HEK293 (cell line): ENCODE data around the gene TICRR.

Experiments
- CTCF ChIA-PET: fragments of 350-600 bp; formaldehyde crosslinking; extraction: SDS; loops from one replicate; lab custom pipeline; 2021; ENCODE audit warnings: antibody characterized with exemption; lab: Yijun Ruan, JAX
- POLR2A ChIA-PET: fragments of 300-600 bp; formaldehyde crosslinking; extraction: SDS; loops from one replicate; lab custom pipeline; 2020; ENCODE audit warnings: antibody characterized with exemption, inconsistent platforms; lab: Yijun Ruan, JAX
- H3K27ac ChIP-seq: fragments of 200-500 bp; sonication (Bioruptor generic); 2 replicates; pipeline ENCODE4 v1.5.1; 2014; ENCODE audit warnings: low read depth, low read length, control low read depth, inconsistent platforms; ENCODE audit errors: extremely low read depth
- H3K36me3 ChIP-seq, 2 experiments: fragments of 200-500 bp in 1 of 2; sonication (Bioruptor generic) in 1 of 2; 1 replicate in 1 of 2; 2 replicates in 1 of 2; pipeline ENCODE4 v1.5.1; 2014 to 2017; ENCODE audit warnings: inconsistent platforms in 2 of 2, low read length in 2 of 2; ENCODE audit not compliant: control insufficient read depth in 2 of 2, insufficient read depth in 1 of 2
- H3K4me1 ChIP-seq: fragments of 200-500 bp; sonication (Bioruptor generic); 2 replicates; pipeline ENCODE4 v1.5.1; 2014; ENCODE audit warnings: mild to moderate bottlenecking, low read length, inconsistent platforms; ENCODE audit not compliant: control insufficient read depth, insufficient read depth
- H3K4me3 ChIP-seq: 2 replicates; pipeline ENCODE4 v1.5.1; 2011; ENCODE audit warnings: low read depth, mild to moderate bottlenecking, control low read depth, low read length, moderate library complexity
- H3K9me3 ChIP-seq: fragments of 200-500 bp; sonication (Bioruptor generic); 2 replicates; pipeline ENCODE4 v1.5.1; 2014; ENCODE audit warnings: low read depth, low read length, inconsistent platforms; ENCODE audit not compliant: control insufficient read depth, insufficient read depth
- MZF1 ChIP-seq: fragments of 450-650 bp; formaldehyde crosslinking; IDR thresholded peaks from 2 replicates; pipeline ENCODE4 v1.5.1; 2017; ENCODE audit warnings: missing biosample characterization, missing genetic modification characterization, borderline replicate concordance
- SCRT1 ChIP-seq: fragments of 450-650 bp; formaldehyde crosslinking; IDR thresholded peaks from 2 replicates; pipeline ENCODE4 v1.5.1; 2016; ENCODE audit warnings: missing biosample characterization, missing genetic modification characterization, borderline replicate concordance
- SP7 ChIP-seq: fragments of 450-650 bp; formaldehyde crosslinking; IDR thresholded peaks from 2 replicates; pipeline ENCODE4 v1.5.1; 2016; ENCODE audit warnings: missing biosample characterization, missing genetic modification characterization
- ZBTB1 ChIP-seq: fragments of 450-650 bp; formaldehyde crosslinking; IDR thresholded peaks from 2 replicates; pipeline ENCODE4 v1.5.1; 2016; ENCODE audit warnings: missing biosample characterization, missing genetic modification characterization
- ZBTB17 ChIP-seq: fragments of 450-650 bp; formaldehyde crosslinking; IDR thresholded peaks from 2 replicates; pipeline ENCODE4 v1.5.1; 2016; ENCODE audit warnings: missing biosample characterization, missing genetic modification characterization
- ZFP41 ChIP-seq: fragments of 450-650 bp; formaldehyde crosslinking; IDR thresholded peaks from 2 replicates; pipeline ENCODE4 v1.5.1; 2016; ENCODE audit warnings: missing biosample characterization, missing genetic modification characterization, borderline replicate concordance
- ZNF274 ChIP-seq, 2 experiments: fragments of 200-500 bp in 1 of 2; fragments of 450-650 bp in 1 of 2; sonication (Bioruptor generic) in 1 of 2; formaldehyde crosslinking in 1 of 2; IDR thresholded peaks; 2 replicates each; pipeline versions ENCODE4 v1.5.1 to v1.6.1; 2014 to 2016; ENCODE audit warnings: borderline replicate concordance in 1 of 2, inconsistent platforms in 1 of 2, low read length in 1 of 2, missing biosample characterization in 1 of 2, missing genetic modification characterization in 1 of 2
- ZNF510 ChIP-seq: fragments of 450-650 bp; formaldehyde crosslinking; IDR thresholded peaks from 2 replicates; pipeline ENCODE4 v1.5.1; 2018; ENCODE audit warnings: mild to moderate bottlenecking, missing genetic modification characterization, missing biosample characterization; ENCODE audit not compliant: insufficient replicate concordance
- ZNF558 ChIP-seq: fragments of 450-650 bp; formaldehyde crosslinking; IDR thresholded peaks from 2 replicates; pipeline ENCODE4 v1.5.1; 2016; ENCODE audit warnings: missing biosample characterization, missing genetic modification characterization
- ZNF561 ChIP-seq: fragments of 450-650 bp; IDR thresholded peaks from 2 replicates; pipeline ENCODE4 v1.5.1; 2018; ENCODE audit warnings: missing biosample characterization, missing genetic modification characterization, borderline replicate concordance
- ZNF621 ChIP-seq: fragments of 450-650 bp; formaldehyde crosslinking; IDR thresholded peaks from 2 replicates; pipeline ENCODE4 v1.5.1; 2017; ENCODE audit warnings: missing biosample characterization, missing genetic modification characterization
- ZNF76 ChIP-seq: fragments of 450-650 bp; formaldehyde crosslinking; IDR thresholded peaks from 2 replicates; pipeline ENCODE4; 2016; ENCODE audit warnings: low read depth, missing biosample characterization, missing genetic modification characterization, borderline replicate concordance
- TF ChIP-seq, protein P1 (sequence below): fragments of 450-650 bp; formaldehyde crosslinking; IDR thresholded peaks from 2 replicates; pipeline ENCODE4 v1.5.1; 2016; ENCODE audit warnings: missing biosample characterization, missing genetic modification characterization
- TF ChIP-seq, protein P2 (sequence below): fragments of 450-650 bp; IDR thresholded peaks from 2 replicates; pipeline ENCODE4 v1.5.1; 2018; ENCODE audit warnings: missing biosample characterization, missing genetic modification characterization
- TF ChIP-seq, protein P3 (sequence below): fragments of 450-650 bp; IDR thresholded peaks from 2 replicates; pipeline ENCODE4 v1.5.1; 2018; ENCODE audit warnings: missing biosample characterization, mild to moderate bottlenecking, missing genetic modification characterization
- TF ChIP-seq, protein P4 (sequence below): fragments of 450-650 bp; formaldehyde crosslinking; IDR thresholded peaks from 2 replicates; pipeline ENCODE4 v1.5.1; 2016; ENCODE audit warnings: missing biosample characterization, missing genetic modification characterization
- TF ChIP-seq, protein P5 (sequence below): fragments of 450-650 bp; formaldehyde crosslinking; IDR thresholded peaks from 2 replicates; pipeline ENCODE4 v1.5.1; 2016; ENCODE audit warnings: missing biosample characterization, missing genetic modification characterization
- TF ChIP-seq, protein P6 (sequence below): fragments of 450-650 bp; formaldehyde crosslinking; IDR thresholded peaks from 2 replicates; pipeline ENCODE4 v1.5.1; 2016; ENCODE audit warnings: missing biosample characterization, missing genetic modification characterization
- TF ChIP-seq, protein P7 (sequence below): fragments of 450-650 bp; formaldehyde crosslinking; IDR thresholded peaks from 2 replicates; pipeline ENCODE4 v1.5.1; 2017; ENCODE audit warnings: missing biosample characterization, missing genetic modification characterization

Gene TICRR

DNA sequence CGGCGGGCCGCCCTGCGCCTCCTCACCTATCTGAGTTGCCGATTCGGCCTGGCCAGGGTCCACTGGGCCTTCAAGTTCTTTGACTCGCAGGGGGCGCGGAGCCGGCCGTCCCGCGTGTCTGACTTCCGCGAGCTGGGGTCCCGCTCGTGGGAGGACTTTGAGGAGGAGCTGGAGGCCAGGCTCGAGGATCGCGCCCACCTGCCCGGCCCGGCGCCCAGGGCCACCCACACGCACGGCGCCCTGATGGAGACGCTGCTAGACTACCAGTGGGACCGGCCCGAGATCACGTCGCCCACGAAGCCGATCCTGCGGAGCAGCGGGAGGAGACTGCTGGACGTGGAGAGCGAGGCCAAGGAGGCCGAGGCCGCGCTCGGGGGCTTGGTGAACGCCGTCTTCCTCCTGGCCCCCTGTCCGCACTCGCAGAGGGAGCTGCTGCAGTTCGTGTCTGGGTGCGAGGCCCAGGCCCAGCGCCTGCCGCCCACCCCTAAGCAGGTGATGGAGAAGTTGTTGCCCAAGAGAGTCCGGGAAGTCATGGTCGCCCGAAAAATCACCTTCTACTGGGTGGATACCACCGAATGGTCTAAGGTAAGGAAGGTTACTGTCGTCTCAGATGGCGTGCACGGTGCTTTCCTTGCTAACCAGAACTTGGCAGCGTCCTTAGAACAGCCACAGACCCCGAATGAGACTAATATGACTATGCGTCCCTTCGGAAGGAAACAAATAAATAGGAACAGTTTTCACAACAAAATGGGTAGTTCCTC is 567 bp downstream of the TICRR start (continued):
- TF ChIP-seq, protein P1, sequence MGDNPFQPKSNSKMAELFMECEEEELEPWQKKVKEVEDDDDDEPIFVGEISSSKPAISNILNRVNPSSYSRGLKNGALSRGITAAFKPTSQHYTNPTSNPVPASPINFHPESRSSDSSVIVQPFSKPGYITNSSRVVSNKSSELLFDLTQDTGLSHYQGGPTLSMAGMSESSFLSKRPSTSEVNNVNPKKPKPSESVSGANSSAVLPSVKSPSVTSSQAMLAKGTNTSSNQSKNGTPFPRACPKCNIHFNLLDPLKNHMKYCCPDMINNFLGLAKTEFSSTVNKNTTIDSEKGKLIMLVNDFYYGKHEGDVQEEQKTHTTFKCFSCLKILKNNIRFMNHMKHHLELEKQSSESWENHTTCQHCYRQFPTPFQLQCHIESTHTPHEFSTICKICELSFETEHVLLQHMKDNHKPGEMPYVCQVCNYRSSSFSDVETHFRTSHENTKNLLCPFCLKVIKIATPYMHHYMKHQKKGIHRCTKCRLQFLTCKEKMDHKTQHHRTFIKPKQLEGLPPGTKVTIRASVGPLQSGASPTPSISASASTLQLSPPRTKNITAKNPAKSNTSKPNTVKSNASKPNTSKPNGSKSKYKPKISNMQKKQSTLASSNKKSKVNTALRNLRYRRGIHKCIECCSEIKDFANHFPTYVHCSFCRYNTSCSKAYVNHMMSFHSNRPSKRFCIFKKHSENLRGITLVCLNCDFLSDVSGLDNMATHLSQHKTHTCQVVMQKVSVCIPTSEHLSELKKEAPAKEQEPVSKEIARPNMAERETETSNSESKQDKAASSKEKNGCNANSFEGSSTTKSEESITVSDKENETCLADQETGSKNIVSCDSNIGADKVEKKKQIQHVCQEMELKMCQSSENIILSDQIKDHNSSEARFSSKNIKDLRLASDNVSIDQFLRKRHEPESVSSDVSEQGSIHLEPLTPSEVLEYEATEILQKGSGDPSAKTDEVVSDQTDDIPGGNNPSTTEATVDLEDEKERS (tag by site-specific recombination), result 0 out of 2 replicates have a peak, but pooled peaks have one; percentile 22
- TF ChIP-seq, protein P2, sequence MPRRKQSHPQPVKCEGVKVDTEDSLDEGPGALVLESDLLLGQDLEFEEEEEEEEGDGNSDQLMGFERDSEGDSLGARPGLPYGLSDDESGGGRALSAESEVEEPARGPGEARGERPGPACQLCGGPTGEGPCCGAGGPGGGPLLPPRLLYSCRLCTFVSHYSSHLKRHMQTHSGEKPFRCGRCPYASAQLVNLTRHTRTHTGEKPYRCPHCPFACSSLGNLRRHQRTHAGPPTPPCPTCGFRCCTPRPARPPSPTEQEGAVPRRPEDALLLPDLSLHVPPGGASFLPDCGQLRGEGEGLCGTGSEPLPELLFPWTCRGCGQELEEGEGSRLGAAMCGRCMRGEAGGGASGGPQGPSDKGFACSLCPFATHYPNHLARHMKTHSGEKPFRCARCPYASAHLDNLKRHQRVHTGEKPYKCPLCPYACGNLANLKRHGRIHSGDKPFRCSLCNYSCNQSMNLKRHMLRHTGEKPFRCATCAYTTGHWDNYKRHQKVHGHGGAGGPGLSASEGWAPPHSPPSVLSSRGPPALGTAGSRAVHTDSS, result no peak

DNA sequence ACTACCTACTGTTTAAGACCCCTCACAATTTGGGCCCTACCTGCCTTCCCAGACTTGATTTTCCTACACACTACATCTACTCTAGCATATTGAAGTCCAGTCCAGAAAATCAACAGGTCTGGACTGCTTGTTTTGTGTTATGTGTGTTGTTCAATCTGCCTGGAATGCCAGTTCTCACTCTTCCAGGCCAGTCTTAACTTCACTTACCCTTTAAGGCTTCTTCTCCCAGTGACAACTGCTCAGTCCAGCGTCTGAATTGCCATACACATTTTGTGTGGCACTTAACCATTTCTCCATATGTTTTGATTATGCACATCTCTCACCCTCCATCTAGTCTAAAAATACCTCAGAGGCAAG is 1.1 kb downstream of the TICRR start:
- ChIA-PET POLR2A (interaction anchor here (1.8 to 2.4 kb wide), 3 partner anchors 13 to 241 kb away, joined by 13 to 27 read pairs (median 14); partner anchors contain the start of gene POLG), CTCF (interaction anchor here (1.7 kb wide), 1 partner anchor 219 kb away, joined by 5 read pairs; no protein-coding TSS in a partner anchor)
- Histone ChIP-seq H3K4me1 (peaks cover 12% of the 10 kb centered on the region), H3K9me3 (no peaks in the 10 kb centered on the region), H3K4me3 (peak overlapping the region; percentile 67), H3K36me3 (peaks cover 40 to 48% of the 10 kb centered on the region in 2 experiments), H3K27ac (peak overlapping the region; percentile 83; the same call in 1 of the 2 replicates)
- TF ChIP-seq ZFP41 (tag by site-specific recombination) (no peak), MZF1 (tag by site-specific recombination) (no peak), ZNF274 (IDR thresholded peaks at IDR 0.05; ENCODE audit: low read length) (no peak), ZNF274 (tag by site-specific recombination; IDR thresholded peaks at IDR 0.05; ENCODE audit: borderline replicate concordance) (no peak), ZNF561 (tag by site-specific recombination) (no peak), ZNF76 (no peak), ZNF621 (tag by site-specific recombination) (no peak), SP7 (no peak), ZNF510 (tag by site-specific recombination) (no peak), ZBTB1 (tag by site-specific recombination) (no peak), ZBTB17 (tag by site-specific recombination) (no peak), ZNF558 (no peak), SCRT1 (tag by site-specific recombination) (peak; percentile 60)
- TF ChIP-seq, protein P3, sequence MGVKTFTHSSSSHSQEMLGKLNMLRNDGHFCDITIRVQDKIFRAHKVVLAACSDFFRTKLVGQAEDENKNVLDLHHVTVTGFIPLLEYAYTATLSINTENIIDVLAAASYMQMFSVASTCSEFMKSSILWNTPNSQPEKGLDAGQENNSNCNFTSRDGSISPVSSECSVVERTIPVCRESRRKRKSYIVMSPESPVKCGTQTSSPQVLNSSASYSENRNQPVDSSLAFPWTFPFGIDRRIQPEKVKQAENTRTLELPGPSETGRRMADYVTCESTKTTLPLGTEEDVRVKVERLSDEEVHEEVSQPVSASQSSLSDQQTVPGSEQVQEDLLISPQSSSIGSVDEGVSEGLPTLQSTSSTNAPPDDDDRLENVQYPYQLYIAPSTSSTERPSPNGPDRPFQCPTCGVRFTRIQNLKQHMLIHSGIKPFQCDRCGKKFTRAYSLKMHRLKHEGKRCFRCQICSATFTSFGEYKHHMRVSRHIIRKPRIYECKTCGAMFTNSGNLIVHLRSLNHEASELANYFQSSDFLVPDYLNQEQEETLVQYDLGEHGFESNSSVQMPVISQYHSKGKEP (tag by site-specific recombination), result no peak
- TF ChIP-seq, protein P4, sequence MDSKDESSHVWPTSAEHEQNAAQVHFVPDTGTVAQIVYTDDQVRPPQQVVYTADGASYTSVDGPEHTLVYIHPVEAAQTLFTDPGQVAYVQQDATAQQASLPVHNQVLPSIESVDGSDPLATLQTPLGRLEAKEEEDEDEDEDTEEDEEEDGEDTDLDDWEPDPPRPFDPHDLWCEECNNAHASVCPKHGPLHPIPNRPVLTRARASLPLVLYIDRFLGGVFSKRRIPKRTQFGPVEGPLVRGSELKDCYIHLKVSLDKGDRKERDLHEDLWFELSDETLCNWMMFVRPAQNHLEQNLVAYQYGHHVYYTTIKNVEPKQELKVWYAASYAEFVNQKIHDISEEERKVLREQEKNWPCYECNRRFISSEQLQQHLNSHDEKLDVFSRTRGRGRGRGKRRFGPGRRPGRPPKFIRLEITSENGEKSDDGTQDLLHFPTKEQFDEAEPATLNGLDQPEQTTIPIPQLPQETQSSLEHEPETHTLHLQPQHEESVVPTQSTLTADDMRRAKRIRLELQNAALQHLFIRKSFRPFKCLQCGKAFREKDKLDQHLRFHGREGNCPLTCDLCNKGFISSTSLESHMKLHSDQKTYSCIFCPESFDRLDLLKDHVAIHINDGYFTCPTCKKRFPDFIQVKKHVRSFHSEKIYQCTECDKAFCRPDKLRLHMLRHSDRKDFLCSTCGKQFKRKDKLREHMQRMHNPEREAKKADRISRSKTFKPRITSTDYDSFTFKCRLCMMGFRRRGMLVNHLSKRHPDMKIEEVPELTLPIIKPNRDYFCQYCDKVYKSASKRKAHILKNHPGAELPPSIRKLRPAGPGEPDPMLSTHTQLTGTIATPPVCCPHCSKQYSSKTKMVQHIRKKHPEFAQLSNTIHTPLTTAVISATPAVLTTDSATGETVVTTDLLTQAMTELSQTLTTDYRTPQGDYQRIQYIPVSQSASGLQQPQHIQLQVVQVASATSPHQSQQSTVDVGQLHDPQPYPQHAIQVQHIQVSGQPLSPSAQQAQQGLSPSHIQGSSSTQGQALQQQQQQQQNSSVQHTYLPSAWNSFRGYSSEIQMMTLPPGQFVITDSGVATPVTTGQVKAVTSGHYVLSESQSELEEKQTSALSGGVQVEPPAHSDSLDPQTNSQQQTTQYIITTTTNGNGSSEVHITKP, result 0 out of 2 replicates have a peak, but pooled peaks have one; percentile 1
- TF ChIP-seq, protein P5, sequence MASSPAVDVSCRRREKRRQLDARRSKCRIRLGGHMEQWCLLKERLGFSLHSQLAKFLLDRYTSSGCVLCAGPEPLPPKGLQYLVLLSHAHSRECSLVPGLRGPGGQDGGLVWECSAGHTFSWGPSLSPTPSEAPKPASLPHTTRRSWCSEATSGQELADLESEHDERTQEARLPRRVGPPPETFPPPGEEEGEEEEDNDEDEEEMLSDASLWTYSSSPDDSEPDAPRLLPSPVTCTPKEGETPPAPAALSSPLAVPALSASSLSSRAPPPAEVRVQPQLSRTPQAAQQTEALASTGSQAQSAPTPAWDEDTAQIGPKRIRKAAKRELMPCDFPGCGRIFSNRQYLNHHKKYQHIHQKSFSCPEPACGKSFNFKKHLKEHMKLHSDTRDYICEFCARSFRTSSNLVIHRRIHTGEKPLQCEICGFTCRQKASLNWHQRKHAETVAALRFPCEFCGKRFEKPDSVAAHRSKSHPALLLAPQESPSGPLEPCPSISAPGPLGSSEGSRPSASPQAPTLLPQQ (tag by site-specific recombination), result no peak
- TF ChIP-seq, protein P6, sequence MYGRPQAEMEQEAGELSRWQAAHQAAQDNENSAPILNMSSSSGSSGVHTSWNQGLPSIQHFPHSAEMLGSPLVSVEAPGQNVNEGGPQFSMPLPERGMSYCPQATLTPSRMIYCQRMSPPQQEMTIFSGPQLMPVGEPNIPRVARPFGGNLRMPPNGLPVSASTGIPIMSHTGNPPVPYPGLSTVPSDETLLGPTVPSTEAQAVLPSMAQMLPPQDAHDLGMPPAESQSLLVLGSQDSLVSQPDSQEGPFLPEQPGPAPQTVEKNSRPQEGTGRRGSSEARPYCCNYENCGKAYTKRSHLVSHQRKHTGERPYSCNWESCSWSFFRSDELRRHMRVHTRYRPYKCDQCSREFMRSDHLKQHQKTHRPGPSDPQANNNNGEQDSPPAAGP (tag by site-specific recombination), result no peak
- TF ChIP-seq, protein P7, sequence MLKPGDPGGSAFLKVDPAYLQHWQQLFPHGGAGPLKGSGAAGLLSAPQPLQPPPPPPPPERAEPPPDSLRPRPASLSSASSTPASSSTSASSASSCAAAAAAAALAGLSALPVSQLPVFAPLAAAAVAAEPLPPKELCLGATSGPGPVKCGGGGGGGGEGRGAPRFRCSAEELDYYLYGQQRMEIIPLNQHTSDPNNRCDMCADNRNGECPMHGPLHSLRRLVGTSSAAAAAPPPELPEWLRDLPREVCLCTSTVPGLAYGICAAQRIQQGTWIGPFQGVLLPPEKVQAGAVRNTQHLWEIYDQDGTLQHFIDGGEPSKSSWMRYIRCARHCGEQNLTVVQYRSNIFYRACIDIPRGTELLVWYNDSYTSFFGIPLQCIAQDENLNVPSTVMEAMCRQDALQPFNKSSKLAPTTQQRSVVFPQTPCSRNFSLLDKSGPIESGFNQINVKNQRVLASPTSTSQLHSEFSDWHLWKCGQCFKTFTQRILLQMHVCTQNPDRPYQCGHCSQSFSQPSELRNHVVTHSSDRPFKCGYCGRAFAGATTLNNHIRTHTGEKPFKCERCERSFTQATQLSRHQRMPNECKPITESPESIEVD (tag by site-specific recombination), result no peak
